IPS DF 4.7 (cell line): ENCODE measurements around the gene BPIFB3.
"Not testable (repeated sequence)": the region's sequence is repeated elsewhere in the genome, so short reads cannot be mapped to it uniquely, and the experiment has no call there.

ENCODE experiments used
- DNase-seq: peaks from one replicate; pipeline ENCODE4 v3.0.0-alpha.2; 2013; ENCODE audit warnings: low spot score; ENCODE audit errors: extremely low read depth

Gene BPIFB3

DNA sequence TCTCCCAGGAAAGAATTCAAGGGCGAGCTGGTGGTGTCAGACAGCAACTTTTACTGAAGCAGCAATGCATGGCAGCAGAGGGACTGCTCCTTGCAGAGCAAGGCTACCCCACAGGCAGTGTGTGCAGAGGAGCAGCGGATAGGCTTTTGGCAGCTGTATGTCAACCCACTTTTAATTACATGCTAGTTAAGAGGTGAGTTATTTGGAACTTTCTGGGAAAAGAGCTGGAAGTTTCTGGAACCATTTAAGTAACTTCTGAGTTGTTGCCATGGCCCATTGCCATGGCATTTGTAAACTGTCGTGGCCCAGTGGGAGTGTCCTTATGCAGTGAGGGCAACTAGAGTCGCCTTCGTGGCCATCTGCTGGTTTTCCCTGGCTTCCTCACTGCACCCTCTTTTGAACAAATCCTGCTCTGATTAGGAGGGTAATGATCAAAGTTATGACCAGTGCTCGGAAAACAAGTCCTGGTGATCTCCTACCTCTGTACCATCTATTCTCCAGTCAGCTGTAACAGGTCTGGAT, 59.7 kb downstream of the BPIFB3 start:
- DNase-seq, result no peak

- DNase-seq, result not testable (repeated sequence)
Observed at GRCh38 chr20:33115501-33115900, 61.8 kb downstream of the BPIFB3 start.

- no peak for DNase-seq
Observed at GRCh38 chr20:33119725-33120720, 66.3 kb downstream of the BPIFB3 start.

DNA sequence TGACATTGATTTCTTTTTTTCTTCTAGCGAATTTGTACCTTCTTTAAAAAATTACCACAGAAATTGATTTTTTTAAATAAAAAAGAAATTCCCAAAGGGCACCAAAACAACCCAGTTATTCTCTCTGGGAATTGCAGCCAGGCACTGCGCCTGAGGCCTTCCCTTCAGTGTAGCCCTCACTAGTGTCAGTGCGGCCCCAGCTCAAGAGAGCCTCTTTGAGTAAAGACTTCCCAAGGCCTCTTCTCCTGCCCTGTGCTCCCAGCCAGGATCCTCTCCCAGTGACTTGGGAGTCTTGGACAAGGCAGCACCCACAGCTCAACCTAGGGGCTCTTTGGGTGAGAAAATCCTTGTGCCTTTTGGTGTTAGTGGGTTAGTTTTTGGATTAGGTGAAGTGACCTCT, 67.2 kb downstream of the BPIFB3 start:
- no peak for DNase-seq

GRCh38 chr20:33122297-33122696, 68.6 kb downstream of the BPIFB3 start:
- DNase-seq, result not testable (repeated sequence)
